IMR-90 (cell line): Measurements from ENCODE around the gene PITRM1. TPM values are rescaled to one million over a fixed set of nuclear protein-coding genes. Genes with fewer than 3 reads are reported as not detected.

Experiments used
- ATAC-seq: fragments of 200-7000 bp; cut with Tn5 transposase; 2 replicates; pipeline ENCODE4 v1.9.1; 2020; ENCODE audit warnings: low read depth, mild to moderate bottlenecking, moderate library complexity
- BruUV-seq: library from RNA; stranded (reverse); fragments of 400-500 nt; replicated peaks from 2 replicates; lab custom pipeline; 2021; lab: Mats Ljungman, UMichigan
- CTCF ChIA-PET: fragments of 300-600 bp; formaldehyde crosslinking; extraction: SDS; loops from one replicate; lab custom pipeline; 2021; ENCODE audit warnings: antibody characterized with exemption; lab: Yijun Ruan, JAX
- POLR2A ChIA-PET: fragments of 300-600 bp; sonication (Branson Sonifier 250); formaldehyde crosslinking; loops from one replicate; lab custom pipeline; 2022; ENCODE audit warnings: antibody characterized with exemption; ENCODE audit not compliant: unreplicated experiment; lab: Charles Lee
- DNase-seq: peaks from one replicate; pipeline ENCODE4 v3.0.0; 2013
- H2AFZ ChIP-seq: replicated peaks from 2 replicates; pipeline ENCODE3; 2013; ENCODE audit warnings: low read length, mild to moderate bottlenecking; ENCODE audit not compliant: poor library complexity
- H2AK5ac ChIP-seq: 2 replicates; pipeline ENCODE4 v1.6.1; 2013; ENCODE audit warnings: low read depth, low read length, inconsistent platforms
- H2AK9ac ChIP-seq: replicated peaks from 2 replicates; pipeline ENCODE3; 2013; ENCODE audit warnings: mild to moderate bottlenecking, low read depth, low read length, moderate library complexity; ENCODE audit not compliant: poor library complexity
- H2BK120ac ChIP-seq: 2 replicates; pipeline ENCODE4 v1.6.1; 2013; ENCODE audit warnings: low read depth, low read length, inconsistent platforms
- H2BK15ac ChIP-seq: 3 replicates; pipeline ENCODE4 v1.6.1; 2013; ENCODE audit warnings: low read depth, low read length, inconsistent platforms
- H2BK20ac ChIP-seq: 2 replicates; pipeline ENCODE4 v1.6.1; 2013; ENCODE audit warnings: low read depth, mild to moderate bottlenecking, inconsistent platforms, low read length, moderate library complexity
- H2BK5ac ChIP-seq: 2 replicates; pipeline ENCODE4 v1.6.1; 2013; ENCODE audit warnings: mild to moderate bottlenecking, low read depth, low read length, inconsistent platforms; ENCODE audit not compliant: poor library complexity, severe bottlenecking
- H3K14ac ChIP-seq: replicated peaks from 2 replicates; pipeline ENCODE4 v1.6.1; 2013; ENCODE audit warnings: low read depth, low read length, inconsistent platforms
- H3K18ac ChIP-seq: 2 replicates; pipeline ENCODE4 v1.6.1; 2013; ENCODE audit warnings: low read depth, low read length, control low read depth
- H3K23ac ChIP-seq: 2 replicates; pipeline ENCODE4 v1.6.1; 2013; ENCODE audit warnings: low read depth, low read length, inconsistent platforms
- H3K27ac ChIP-seq: 2 replicates; pipeline ENCODE4 v1.5.1; 2013; ENCODE audit warnings: mild to moderate bottlenecking, control low read depth, low read length; ENCODE audit not compliant: insufficient read depth
- H3K27me3 ChIP-seq: 2 replicates; pipeline ENCODE4 v1.6.1; 2013; ENCODE audit warnings: low read length; ENCODE audit not compliant: control insufficient read depth, insufficient read depth
- H3K36me3 ChIP-seq: 2 replicates; pipeline ENCODE4 v1.6.1; 2013; ENCODE audit warnings: low read length, mixed read lengths; ENCODE audit not compliant: control insufficient read depth, insufficient read depth
- H3K4ac ChIP-seq: 2 replicates; pipeline ENCODE4 v1.6.1; 2013; ENCODE audit warnings: low read depth, low read length, inconsistent platforms
- H3K4me1 ChIP-seq: 2 replicates; pipeline ENCODE4 v1.6.1; 2013; ENCODE audit warnings: low read length, mixed read lengths; ENCODE audit not compliant: control insufficient read depth, insufficient read depth
- H3K4me2 ChIP-seq: 2 replicates; pipeline ENCODE4 v1.6.1; 2013; ENCODE audit warnings: low read depth, mild to moderate bottlenecking, control low read depth, low read length, moderate library complexity
- H3K4me3 ChIP-seq: 2 replicates; pipeline ENCODE4 v1.5.1; 2013; ENCODE audit warnings: low read depth, mild to moderate bottlenecking, control low read depth, low read length, moderate library complexity; ENCODE audit not compliant: insufficient read depth
- H3K56ac ChIP-seq: 2 replicates; pipeline ENCODE4 v1.6.1; 2013; ENCODE audit warnings: low read length, inconsistent platforms; ENCODE audit not compliant: insufficient read depth; ENCODE audit errors: extremely low read depth
- H3K79me1 ChIP-seq, 2 experiments: 2 replicates each; pipeline ENCODE4 v1.6.1; 2013; ENCODE audit warnings: low read length in 2 of 2, inconsistent platforms in 1 of 2, low read depth in 1 of 2
- H3K9ac ChIP-seq: 2 replicates; pipeline ENCODE4 v1.6.1; 2013; ENCODE audit warnings: low read depth, low read length, control low read depth
- H3K9me1 ChIP-seq: 2 replicates; pipeline ENCODE4 v1.6.1; 2013; ENCODE audit warnings: low read length, inconsistent platforms; ENCODE audit not compliant: insufficient read depth
- H3K9me3 ChIP-seq: 2 replicates; pipeline ENCODE4 v1.6.1; 2013; ENCODE audit warnings: low read length; ENCODE audit not compliant: control insufficient read depth, insufficient read depth
- H4K20me1 ChIP-seq: 2 replicates; pipeline ENCODE4 v1.6.1; 2013; ENCODE audit warnings: low read length, inconsistent platforms; ENCODE audit not compliant: insufficient read depth
- H4K5ac ChIP-seq: 2 replicates; pipeline ENCODE4 v1.6.1; 2013; ENCODE audit warnings: mild to moderate bottlenecking, low read depth, low read length, control low read depth
- H4K8ac ChIP-seq, 2 experiments: 2 replicates each; pipeline ENCODE4 v1.6.1; 2013; ENCODE audit warnings: low read depth in 2 of 2, low read length in 2 of 2, control low read depth in 1 of 2, inconsistent platforms in 1 of 2
- H4K91ac ChIP-seq: 2 replicates; pipeline ENCODE4 v1.6.1; 2013; ENCODE audit warnings: low read depth, low read length, inconsistent platforms; ENCODE audit not compliant: insufficient read depth
- BHLHE40 ChIP-seq: fragments of 150-350 bp; IDR thresholded peaks from 2 replicates; pipeline ENCODE4 v1.6.1; 2016; ENCODE audit warnings: mild to moderate bottlenecking, low read depth, low read length
- CEBPB ChIP-seq: IDR thresholded peaks from 2 replicates; pipeline ENCODE4 v1.6.1; 2012; ENCODE audit warnings: low read depth, low read length, improper control_type of control experiment
- CHD1 ChIP-seq: IDR thresholded peaks from 2 replicates; pipeline ENCODE4 v1.6.1; 2012; ENCODE audit warnings: low read depth, low read length, improper control_type of control experiment
- FOS ChIP-seq: fragments of 150-350 bp; IDR thresholded peaks from 2 replicates; pipeline ENCODE4 v1.6.1; 2016; ENCODE audit warnings: low read depth, low read length
- MAZ ChIP-seq: IDR thresholded peaks from 2 replicates; pipeline ENCODE4 v1.6.1; 2012; ENCODE audit warnings: low read depth, mild to moderate bottlenecking, low read length, improper control_type of control experiment, moderate library complexity, borderline replicate concordance
- MXI1 ChIP-seq: IDR thresholded peaks from 2 replicates; pipeline ENCODE4 v1.6.1; 2012; ENCODE audit warnings: low read depth, mild to moderate bottlenecking, low read length, moderate library complexity, borderline replicate concordance
- NFE2L2 ChIP-seq: fragments of 150-350 bp; IDR thresholded peaks from 2 replicates; pipeline ENCODE4 v1.6.1; 2016; ENCODE audit warnings: low read depth, mild to moderate bottlenecking, low read length
- POLR2A ChIP-seq: IDR thresholded peaks from 2 replicates; pipeline ENCODE4 v1.6.1; 2012; ENCODE audit warnings: mild to moderate bottlenecking, low read depth, low read length
- RFX5 ChIP-seq: IDR thresholded peaks from 2 replicates; pipeline ENCODE4 v1.8.0; 2012; ENCODE audit warnings: low read depth, mild to moderate bottlenecking, low read length, moderate library complexity
- SMC3 ChIP-seq: fragments of 150-350 bp; IDR thresholded peaks from 2 replicates; pipeline ENCODE4 v1.6.1; 2016; ENCODE audit warnings: low read depth, mild to moderate bottlenecking, antibody characterized with exemption, low read length, moderate library complexity
- WGBS, 2 experiments: methylation state at CpG; one replicate each; pipeline versions ENCODE4 v1.1.5 to v1.1.7; 2013; ENCODE audit warnings: missing lambda C conversion rate in 2 of 2; ENCODE audit not compliant: insufficient read length in 1 of 2; ENCODE audit errors: extremely low coverage in 2 of 2; 5-methylcytosine and 5-hydroxymethylcytosine counted together
- dilution Hi-C: fragments of 300-500 bp; cut with HindIII; formaldehyde crosslinking; loops from one replicate; pipeline ENCODE4 v1.14.3; 2018; ENCODE audit warnings: low sequenced_read_pairs; ENCODE audit not compliant: unreplicated experiment
- in situ Hi-C: fragments of 300-500 bp; cut with MboI; formaldehyde crosslinking; loops from 3 replicates; pipeline ENCODE4 v1.14.3; 2019; ENCODE audit warnings: low sequenced_read_pairs, inconsistent platforms, mixed read lengths
- intact Hi-C: fragments of 100-400 bp; cut with micrococcal nuclease; formaldehyde crosslinking; loops from 2 replicates; pipeline ENCODE4 v1.10.0; 2022
- polyA plus RNA-seq, 3 experiments: library from polyadenylated mRNA; depleted of rRNA; stranded (reverse); fragments of >200 nt; gene quantifications; 2 replicates each; pipeline ENCODE4 v1.2.3, GENCODE V29; 2012; ENCODE audit warnings: low replicate concordance in 1 of 3
- total RNA-seq: library from RNA; depleted of rRNA; stranded (reverse); fragments of >200 nt; gene quantifications from 2 replicates; pipeline ENCODE4 v1.2.3, GENCODE V29; 2012

Gene PITRM1
- total and polyA plus RNA-seq, 2 of the 4 experiments (the other 2 are of a cell fraction): 97.1 to 124 TPM

GRCh38 chr10:3178042-3178441 lies 5.5 kb upstream of the PITRM1 start:
- ATAC-seq: no peak
- Histone ChIP-seq H3K4me1 (no peaks in the 10 kb centered on the region), H2BK15ac (no peak overlapping the region), H3K9ac (no peak overlapping the region), H3K9me1 (no peaks in the 10 kb centered on the region; the same call in 1 of the 2 replicates), H4K5ac (no peak overlapping the region), H2AK5ac (no peak overlapping the region), H3K4ac (no peak overlapping the region), H2BK5ac (no peak overlapping the region), H3K4me3 (no peak overlapping the region), H3K27me3 (peaks cover 20% of the 10 kb centered on the region), H3K36me3 (no peaks in the 10 kb centered on the region), H2AFZ (no peak overlapping the region), H3K14ac (no peak overlapping the region), H3K27ac (no peak overlapping the region), H3K18ac (no peak overlapping the region), H2BK120ac (no peak overlapping the region), H3K56ac (no peak overlapping the region), H2AK9ac (no peak overlapping the region), H3K9me3 (no peaks in the 10 kb centered on the region; the same call in 1 of the 2 replicates), H4K8ac (no peak overlapping the region), H4K91ac (no peak overlapping the region), H3K4me2 (no peak overlapping the region), H4K20me1 (no peaks in the 10 kb centered on the region), H2BK20ac (no peak overlapping the region), H3K79me1 (no peaks in the 10 kb centered on the region), H3K23ac (no peak overlapping the region)
- no peak for DNase-seq
- no TSS peak for BruUV-seq
- in situ Hi-C loops (no loop called here), intact Hi-C loops (no loop called here), dilution Hi-C loops (no loop called here)
- ChIA-PET POLR2A (no interaction called here), CTCF (interaction anchor here (0.6 kb wide), 1 partner anchor 15 kb away, joined by 3 read pairs; no protein-coding TSS in a partner anchor)
- WGBS, 2 experiments: 100% methylated on average over 1 of the region's 5 CpGs; no CpG with 5 or more reads in 1 of the 2 experiments
- TF ChIP-seq CHD1: no peak
- no peak for TF ChIP-seq MXI1
- TF ChIP-seq POLR2A: no peak
- TF ChIP-seq CEBPB: no peak
- TF ChIP-seq RFX5: no peak
- no peak for TF ChIP-seq FOS
- no peak for TF ChIP-seq MAZ
- TF ChIP-seq NFE2L2: no peak
- TF ChIP-seq BHLHE40: no peak
- TF ChIP-seq SMC3: no peak
